Epithelial cell of proximal tubule (primary cell): ENCODE measurements around the gene ATP2C1. TPM values are rescaled to one million over a fixed set of nuclear protein-coding genes. Genes with fewer than 3 reads are reported as not detected.

Source experiments
- DNase-seq: peaks from one replicate; pipeline ENCODE4 v3.0.0-alpha.2; 2011; ENCODE audit warnings: low read depth
- H3K4me3 ChIP-seq: 2 replicates; pipeline ENCODE4 v1.5.1; 2011; ENCODE audit warnings: low read depth, mild to moderate bottlenecking, low read length
- CTCF ChIP-seq: conservative IDR thresholded peaks from 2 replicates; pipeline ENCODE4 v1.5.1; 2012; ENCODE audit warnings: low read depth, mild to moderate bottlenecking, low read length
- total RNA-seq: library from RNA; depleted of rRNA; stranded (reverse); fragments of >200 nt; gene quantifications from 2 replicates; pipeline ENCODE4 v1.2.3, GENCODE V29; 2015

The ATP2C1 gene
- total RNA-seq, 1 donor from 2014 or later = 104 TPM

GRCh38 chr3:130918328-130918727 is 24.4 kb downstream of the ATP2C1 start:
- no peak overlapping the region for H3K4me3 ChIP-seq
- no peak for DNase-seq
- no peak for TF ChIP-seq CTCF

- DNase-seq = no peak
- no peak for TF ChIP-seq CTCF
- H3K4me3 ChIP-seq = no peak overlapping the region
Observed at GRCh38 chr3:130925628-130926027, 31.7 kb downstream of the ATP2C1 start.

GRCh38 chr3:130926504-130926903 is 32.6 kb downstream of the ATP2C1 start:
- DNase-seq = no peak
- TF ChIP-seq CTCF = no peak
- no peak overlapping the region for H3K4me3 ChIP-seq

GRCh38 chr3:130929804-130930203 is 35.9 kb downstream of the ATP2C1 start:
- no peak overlapping the region for H3K4me3 ChIP-seq
- no peak for DNase-seq
- no peak for TF ChIP-seq CTCF

- TF ChIP-seq CTCF = no peak
- no peak overlapping the region for H3K4me3 ChIP-seq
- DNase-seq = no peak
Observed at GRCh38 chr3:130932979-130933378, 39.1 kb downstream of the ATP2C1 start.

GRCh38 chr3:130933801-130934345 is 40.0 kb downstream of the ATP2C1 start:
- TF ChIP-seq CTCF = no peak
- no peak for DNase-seq
- no peak overlapping the region for H3K4me3 ChIP-seq

GRCh38 chr3:130934442-130935089 is 40.7 kb downstream of the ATP2C1 start:
- TF ChIP-seq CTCF = no peak
- no peak overlapping the region for H3K4me3 ChIP-seq
- no peak for DNase-seq
